Loucy (cell line): ENCODE measurements around the gene CACNA1C.

Source experiments
- H2AFZ ChIP-seq: fragments of 200-600 bp; sonication (generic); 2 replicates; pipeline ENCODE4 v1.6.0; 2016; ENCODE audit warnings: antibody characterized with exemption, mild to moderate bottlenecking, low read length, moderate library complexity
- H3F3A ChIP-seq: fragments of 200-600 bp; 2 replicates; pipeline ENCODE4 v1.6.0; 2016; ENCODE audit warnings: antibody characterized with exemption, low read depth, mild to moderate bottlenecking
- H3K27me3 ChIP-seq: fragments of 200-600 bp; sonication (generic); 2 replicates; pipeline ENCODE4 v1.6.1; 2014; ENCODE audit warnings: low read length, mild to moderate bottlenecking; ENCODE audit not compliant: insufficient read depth, poor library complexity, severe bottlenecking
- H3K36me3 ChIP-seq: fragments of 200-600 bp; sonication (generic); 2 replicates; pipeline ENCODE4 v1.6.1; 2016; ENCODE audit warnings: low read length; ENCODE audit not compliant: insufficient read depth
- H3K4me1 ChIP-seq: fragments of 200-600 bp; sonication (generic); 2 replicates; pipeline ENCODE4 v1.5.1; 2014; ENCODE audit warnings: low read length, mild to moderate bottlenecking; ENCODE audit not compliant: insufficient read depth, poor library complexity, severe bottlenecking
- H3K4me2 ChIP-seq: fragments of 200-600 bp; sonication (generic); 2 replicates; pipeline ENCODE4 v1.6.0; 2014; ENCODE audit warnings: antibody characterized with exemption, low read length, low read depth, mild to moderate bottlenecking; ENCODE audit not compliant: poor library complexity, severe bottlenecking
- H3K4me3 ChIP-seq: fragments of 200-600 bp; sonication (generic); 2 replicates; pipeline ENCODE4 v1.5.1; 2014; ENCODE audit warnings: low read length, mild to moderate bottlenecking, mixed read lengths; ENCODE audit not compliant: poor library complexity, severe bottlenecking
- H3K79me2 ChIP-seq: fragments of 200-600 bp; sonication (generic); 2 replicates; pipeline ENCODE4 v1.6.1; 2014; ENCODE audit warnings: low read length; ENCODE audit not compliant: insufficient read depth
- H3K9ac ChIP-seq: fragments of 200-600 bp; sonication (generic); 2 replicates; pipeline ENCODE4 v1.6.0; 2014; ENCODE audit warnings: mild to moderate bottlenecking, low read depth, low read length, moderate library complexity; ENCODE audit not compliant: poor library complexity, severe bottlenecking
- H3K9me2 ChIP-seq: fragments of 200-600 bp; sonication (generic); replicated peaks from 2 replicates; pipeline ENCODE4 v1.6.1; 2016; ENCODE audit warnings: low read depth, low read length, mixed read lengths
- H3K9me3 ChIP-seq: fragments of 200-600 bp; sonication (generic); 2 replicates; pipeline ENCODE4 v1.6.1; 2014; ENCODE audit warnings: mild to moderate bottlenecking, antibody characterized with exemption, low read length, low read depth; ENCODE audit not compliant: insufficient read depth
- H4K20me1 ChIP-seq: fragments of 200-600 bp; sonication (generic); 2 replicates; pipeline ENCODE4 v1.6.0; 2014; ENCODE audit warnings: antibody characterized with exemption, low read length, mild to moderate bottlenecking; ENCODE audit not compliant: insufficient read depth, poor library complexity, severe bottlenecking
- EZH2phosphoT487 ChIP-seq: fragments of 200-600 bp; IDR thresholded peaks from 2 replicates; pipeline ENCODE4 v1.6.1; 2018; ENCODE audit warnings: antibody characterized with exemption, mild to moderate bottlenecking, moderate library complexity, borderline replicate concordance
- TF ChIP-seq, protein P1 (sequence below): fragments of 200-600 bp; sonication (generic); conservative IDR thresholded peaks from 2 replicates; pipeline ENCODE4 v1.5.1; 2014; ENCODE audit warnings: mild to moderate bottlenecking, antibody characterized with exemption, low read length

CACNA1C gene

DNA sequence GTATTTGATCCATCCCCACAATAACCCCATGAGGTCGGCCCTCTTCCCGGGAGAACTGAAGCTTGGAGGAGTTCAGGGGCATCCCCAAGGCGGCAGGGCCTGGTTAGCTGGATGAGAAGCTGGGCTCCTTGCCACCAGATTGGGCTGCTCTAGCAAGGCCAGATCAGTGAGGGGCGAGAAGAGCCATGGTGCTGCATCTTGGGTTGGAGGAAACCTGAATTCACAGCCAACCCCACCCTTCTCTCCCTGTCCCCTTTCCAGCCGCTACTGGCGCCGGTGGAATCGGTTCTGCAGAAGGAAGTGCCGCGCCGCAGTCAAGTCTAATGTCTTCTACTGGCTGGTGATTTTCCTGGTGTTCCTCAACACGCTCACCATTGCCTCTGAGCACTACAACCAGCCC is 513.4 kb downstream of the CACNA1C start:
- Histone ChIP-seq H3K4me1 (no peaks in the 10 kb centered on the region), H3K4me2 (no peak overlapping the region), H3K9me2 (no peaks in the 10 kb centered on the region), H3K27me3 (no peaks in the 10 kb centered on the region), H3K9ac (no peak overlapping the region), H4K20me1 (no peaks in the 10 kb centered on the region), H3K4me3 (no peak overlapping the region), H3F3A (no peaks in the 10 kb centered on the region), H3K9me3 (no peaks in the 10 kb centered on the region), H3K36me3 (no peaks in the 10 kb centered on the region), H2AFZ (no peak overlapping the region), H3K79me2 (no peaks in the 10 kb centered on the region)
- TF ChIP-seq EZH2phosphoT487: no peak
- TF ChIP-seq, protein P1, sequence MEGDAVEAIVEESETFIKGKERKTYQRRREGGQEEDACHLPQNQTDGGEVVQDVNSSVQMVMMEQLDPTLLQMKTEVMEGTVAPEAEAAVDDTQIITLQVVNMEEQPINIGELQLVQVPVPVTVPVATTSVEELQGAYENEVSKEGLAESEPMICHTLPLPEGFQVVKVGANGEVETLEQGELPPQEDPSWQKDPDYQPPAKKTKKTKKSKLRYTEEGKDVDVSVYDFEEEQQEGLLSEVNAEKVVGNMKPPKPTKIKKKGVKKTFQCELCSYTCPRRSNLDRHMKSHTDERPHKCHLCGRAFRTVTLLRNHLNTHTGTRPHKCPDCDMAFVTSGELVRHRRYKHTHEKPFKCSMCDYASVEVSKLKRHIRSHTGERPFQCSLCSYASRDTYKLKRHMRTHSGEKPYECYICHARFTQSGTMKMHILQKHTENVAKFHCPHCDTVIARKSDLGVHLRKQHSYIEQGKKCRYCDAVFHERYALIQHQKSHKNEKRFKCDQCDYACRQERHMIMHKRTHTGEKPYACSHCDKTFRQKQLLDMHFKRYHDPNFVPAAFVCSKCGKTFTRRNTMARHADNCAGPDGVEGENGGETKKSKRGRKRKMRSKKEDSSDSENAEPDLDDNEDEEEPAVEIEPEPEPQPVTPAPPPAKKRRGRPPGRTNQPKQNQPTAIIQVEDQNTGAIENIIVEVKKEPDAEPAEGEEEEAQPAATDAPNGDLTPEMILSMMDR: no peak

DNA sequence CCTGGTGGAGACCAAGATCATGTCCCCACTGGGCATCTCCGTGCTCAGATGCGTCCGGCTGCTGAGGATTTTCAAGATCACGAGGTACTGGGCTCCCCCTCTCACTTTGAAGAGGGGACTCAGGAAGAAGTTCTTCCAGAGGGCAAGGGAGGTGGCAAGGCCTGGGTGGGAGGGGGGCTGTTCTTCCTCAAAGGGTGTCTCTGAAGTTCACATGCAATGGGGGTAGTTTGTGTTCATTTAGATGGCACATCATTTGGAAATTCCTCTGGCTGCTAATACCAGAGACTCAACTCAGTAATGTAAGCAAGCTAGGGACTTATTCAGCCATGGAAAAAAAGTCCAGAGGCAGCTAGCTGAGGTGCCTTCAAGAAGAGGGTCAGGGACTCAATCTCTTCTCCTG is 514.9 kb downstream of the CACNA1C start:
- H3K79me2 ChIP-seq: no peaks in the 10 kb centered on the region
- H3K4me2 ChIP-seq: no peak overlapping the region
- H3K36me3 ChIP-seq: no peaks in the 10 kb centered on the region
- H3K4me3 ChIP-seq: no peak overlapping the region
- H2AFZ ChIP-seq: no peak overlapping the region
- TF ChIP-seq EZH2phosphoT487: no peak
- TF ChIP-seq, protein P1: no peak
- H3K9me3 ChIP-seq: no peaks in the 10 kb centered on the region
- no peaks in the 10 kb centered on the region for H3K4me1 ChIP-seq
- H3K9me2 ChIP-seq: no peaks in the 10 kb centered on the region
- no peaks in the 10 kb centered on the region for H3K27me3 ChIP-seq
- no peaks in the 10 kb centered on the region for H3F3A ChIP-seq
- H4K20me1 ChIP-seq: no peaks in the 10 kb centered on the region
- H3K9ac ChIP-seq: no peak overlapping the region

DNA sequence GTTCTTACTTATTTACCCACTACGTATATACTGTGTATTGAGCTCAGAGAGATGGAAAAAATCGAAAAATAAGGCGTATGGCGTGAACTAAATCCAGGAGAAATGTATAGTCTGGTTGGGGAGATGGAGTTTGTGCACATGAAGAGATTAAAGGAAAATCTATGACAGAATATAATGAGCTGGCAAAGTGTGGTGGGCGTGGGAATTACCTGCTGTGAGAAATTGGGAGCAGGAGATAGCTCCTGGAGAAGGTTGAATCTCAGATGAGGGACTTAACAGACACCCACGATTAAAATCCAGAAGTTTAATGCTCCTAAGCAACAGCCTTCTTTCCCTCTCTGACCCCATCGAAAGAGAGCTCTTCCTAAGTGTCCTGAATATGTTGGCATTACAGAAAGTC is 517.8 kb downstream of the CACNA1C start:
- H3K9me3 ChIP-seq: no peaks in the 10 kb centered on the region
- TF ChIP-seq, protein P1: no peak
- TF ChIP-seq EZH2phosphoT487: no peak
- H3K9ac ChIP-seq: no peak overlapping the region
- H2AFZ ChIP-seq: no peak overlapping the region
- H3K4me3 ChIP-seq: no peak overlapping the region
- H3K4me2 ChIP-seq: no peak overlapping the region
- no peaks in the 10 kb centered on the region for H3K27me3 ChIP-seq
- H3F3A ChIP-seq: no peaks in the 10 kb centered on the region
- no peaks in the 10 kb centered on the region for H3K36me3 ChIP-seq
- no peaks in the 10 kb centered on the region for H4K20me1 ChIP-seq
- no peaks in the 10 kb centered on the region for H3K79me2 ChIP-seq
- no peaks in the 10 kb centered on the region for H3K4me1 ChIP-seq
- H3K9me2 ChIP-seq: no peaks in the 10 kb centered on the region
